NCI-H1694 treated with DMSO at 0.1 percent for 48 hours (cell line): ENCODE results near the gene RNPEPL1.
A peak's percentile ranks its signal among the peaks of the same experiment; 100 is the strongest.

Experiments used
- DNase-seq: peaks from one replicate; lab custom pipeline; 2025; lab: John Stamatoyannopoulos, UW

Gene RNPEPL1

DNA sequence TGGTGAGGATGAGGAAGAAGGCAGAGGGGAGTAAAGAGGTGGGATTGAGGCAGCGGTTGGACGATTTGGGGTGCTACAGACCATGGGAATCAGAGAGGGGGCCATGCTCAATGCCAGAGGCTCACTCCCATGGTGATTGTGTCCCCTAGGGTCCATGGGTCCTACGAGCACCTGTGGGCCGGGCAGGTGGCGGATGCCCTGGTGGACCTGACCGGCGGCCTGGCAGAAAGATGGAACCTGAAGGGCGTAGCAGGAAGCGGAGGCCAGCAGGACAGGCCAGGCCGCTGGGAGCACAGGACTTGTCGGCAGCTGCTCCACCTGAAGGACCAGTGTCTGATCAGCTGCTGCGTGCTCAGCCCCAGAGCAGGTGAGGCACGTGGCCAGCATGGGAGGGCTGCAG lies 23.5 kb downstream of the RNPEPL1 start:
- no peak for DNase-seq

GRCh38 chr2:240593026-240593702 lies 24.9 kb downstream of the RNPEPL1 start:
- DNase-seq = peak; percentile 96

GRCh38 chr2:240593703-240594451 lies 25.6 kb downstream of the RNPEPL1 start:
- no peak for DNase-seq

- DNase-seq = no peak
These were observed 26.5 kb downstream of the RNPEPL1 start for GRCh38 chr2:240594511-240595380.

DNA sequence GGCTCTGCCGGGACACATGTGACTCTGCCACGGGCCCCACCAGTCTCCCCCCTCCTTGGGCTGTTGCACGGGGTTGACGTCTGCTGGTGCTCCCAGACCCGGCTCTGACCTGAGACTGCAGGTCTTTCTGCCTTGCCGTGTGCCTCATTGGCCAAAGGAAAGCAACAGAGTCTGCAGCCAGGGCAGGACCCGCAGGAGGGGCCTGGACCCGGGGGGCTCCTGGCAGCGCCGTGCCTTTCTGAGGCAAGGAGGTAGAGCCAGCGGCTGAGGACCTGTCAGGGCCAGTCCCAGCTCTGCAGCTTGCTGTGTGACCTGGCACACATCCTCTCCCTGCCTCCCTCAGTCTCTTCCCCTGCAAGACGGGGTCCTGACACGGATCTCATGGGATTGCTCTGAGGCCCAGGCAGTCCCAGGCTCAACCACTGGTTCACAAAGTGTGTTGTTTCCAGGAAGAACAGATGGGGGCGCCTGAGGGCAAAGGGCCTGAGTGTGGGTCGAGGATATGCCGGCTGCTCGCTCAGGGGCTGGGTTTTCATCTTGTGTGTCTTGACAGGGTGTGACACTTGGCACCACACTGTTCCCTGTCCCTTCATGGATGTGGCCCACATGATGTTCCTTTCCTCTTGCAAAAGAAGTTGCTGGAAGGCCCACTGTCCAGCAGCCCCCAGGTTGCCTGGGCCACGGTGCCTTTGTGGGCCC lies 27.2 kb downstream of the RNPEPL1 start:
- DNase-seq = peak; percentile 55

- no peak for DNase-seq
These were observed 27.8 kb downstream of the RNPEPL1 start for GRCh38 chr2:240596080-240596460.

DNA sequence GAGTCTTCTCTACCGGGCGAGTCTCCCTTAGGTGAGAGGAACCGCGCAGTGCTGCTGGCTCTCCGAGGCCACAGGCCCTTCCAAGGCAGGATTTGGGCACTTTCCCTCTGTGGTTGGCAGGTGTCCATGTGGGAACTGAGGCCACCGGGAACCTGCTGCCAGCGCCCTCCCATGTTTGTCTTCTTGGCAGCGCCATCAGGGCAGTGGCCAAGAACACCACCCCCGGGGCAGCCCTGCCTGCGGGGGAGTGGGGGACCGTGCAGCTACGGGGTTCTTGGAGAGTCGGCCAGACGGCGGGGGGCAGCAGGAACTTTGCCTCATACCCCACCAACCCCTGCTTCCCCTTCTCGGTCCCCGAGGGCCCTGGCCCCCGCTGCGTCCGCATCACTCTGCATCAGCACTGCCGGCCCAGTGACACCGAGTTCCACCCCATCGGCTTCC lies 28.2 kb downstream of the RNPEPL1 start:
- no peak for DNase-seq

DNA sequence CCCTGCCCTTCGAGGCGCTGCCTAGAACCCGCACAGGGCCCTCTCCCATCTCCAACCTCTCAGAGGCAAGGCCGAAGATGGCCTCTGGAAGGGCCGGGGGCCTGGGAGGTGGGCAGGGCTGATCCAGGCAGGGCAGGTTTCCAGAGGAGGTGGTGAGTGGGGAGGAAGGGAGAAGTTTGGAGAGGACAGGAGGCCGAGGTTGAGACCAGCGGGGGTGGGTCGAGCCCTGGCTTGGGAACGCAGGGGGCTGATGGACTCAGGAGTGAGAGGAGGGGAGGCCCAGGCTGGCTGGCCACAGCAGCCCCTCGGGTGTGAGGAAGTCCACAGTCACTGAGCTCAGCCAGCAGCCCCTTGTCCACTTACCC lies 28.8 kb downstream of the RNPEPL1 start:
- DNase-seq = no peak

DNA sequence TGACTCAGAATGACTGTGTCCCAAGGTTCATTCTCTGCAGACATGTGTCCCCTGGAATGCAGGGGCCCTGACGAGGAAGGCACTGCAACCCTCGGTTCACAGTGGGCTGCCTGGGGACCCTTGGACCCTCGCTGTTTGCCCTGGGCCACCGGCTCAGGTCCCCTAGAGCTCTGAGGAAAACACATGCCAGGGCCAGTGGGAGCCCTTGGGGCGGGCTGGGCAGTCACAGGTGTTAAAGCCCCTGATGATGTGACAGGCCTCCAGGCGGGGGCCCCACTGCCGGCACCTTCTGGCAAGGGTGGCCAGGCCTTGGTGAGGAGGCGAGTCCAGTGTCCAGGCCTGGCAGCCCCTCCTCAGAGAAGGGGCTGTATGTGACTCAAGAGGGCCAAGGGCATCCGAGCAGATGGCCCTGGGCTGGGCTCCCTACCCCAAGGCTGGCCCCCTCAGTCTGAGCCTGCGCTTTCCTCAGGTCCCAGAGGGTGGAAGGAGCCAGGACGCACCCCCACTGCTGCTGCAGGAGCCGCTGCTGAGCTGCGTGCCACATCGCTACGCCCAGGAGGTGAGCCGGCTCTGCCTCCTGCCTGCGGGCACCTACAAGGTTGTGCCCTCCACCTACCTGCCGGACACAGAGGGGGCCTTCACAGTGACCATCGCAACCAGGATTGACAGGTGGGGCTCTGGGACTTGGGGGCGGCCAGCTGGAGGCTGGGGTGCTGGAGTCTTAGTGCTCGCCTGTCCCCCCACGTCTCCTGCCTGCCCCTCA lies 29.3 kb downstream of the RNPEPL1 start:
- DNase-seq = no peak

DNA sequence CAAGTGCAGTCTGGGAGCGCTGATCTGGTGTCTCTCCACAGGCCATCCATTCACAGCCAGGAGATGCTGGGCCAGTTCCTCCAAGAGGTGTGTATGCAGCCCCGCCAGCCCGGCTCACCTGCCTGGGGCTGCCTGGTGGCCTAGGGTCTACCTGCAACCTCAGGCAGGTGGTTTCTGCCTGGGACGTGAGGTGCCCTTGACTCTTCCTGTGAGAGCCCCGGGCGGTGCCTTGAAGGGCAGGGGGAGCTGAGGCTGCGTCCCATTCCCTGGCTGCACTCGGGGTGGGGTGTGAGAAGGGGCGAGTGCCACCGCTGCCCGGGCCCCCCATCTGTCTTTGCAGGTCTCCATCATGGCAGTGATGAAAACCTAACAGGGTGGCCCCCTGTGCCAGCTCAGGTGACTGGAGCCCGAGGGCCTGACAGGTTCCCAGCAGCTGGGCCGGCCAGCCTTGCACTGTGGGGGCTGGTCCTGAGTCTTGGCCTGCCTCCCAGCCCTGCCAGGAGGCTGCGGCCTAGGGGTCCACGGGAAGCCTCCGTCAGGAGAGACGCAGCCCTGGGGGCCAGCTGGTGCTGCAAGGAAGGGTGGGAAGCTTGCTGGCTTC lies 30.1 kb downstream of the RNPEPL1 start:
- no peak for DNase-seq

DNA sequence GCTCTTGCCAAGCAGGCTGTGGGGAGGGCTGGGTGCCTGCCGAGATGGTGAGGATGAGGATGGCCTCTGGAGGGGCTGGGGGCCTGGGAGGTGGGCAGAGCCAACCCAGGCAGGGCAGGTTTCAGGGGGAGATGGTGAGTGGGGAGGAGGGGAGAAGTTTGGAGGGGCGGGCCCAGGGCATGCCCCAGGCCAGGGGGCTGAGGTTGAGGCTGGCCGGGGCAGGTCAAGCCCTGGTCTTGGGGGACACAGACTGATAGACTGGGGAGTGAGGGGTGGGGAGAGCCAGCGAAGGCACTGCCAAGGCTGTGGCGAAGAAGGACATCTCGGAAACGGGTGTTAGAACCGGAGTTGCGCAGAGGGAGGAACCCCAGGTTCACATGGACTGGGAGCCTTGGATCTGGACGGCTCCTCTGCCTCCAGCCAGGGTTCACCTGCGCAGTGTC lies 30.9 kb downstream of the RNPEPL1 start:
- DNase-seq = no peak

- DNase-seq = no peak
These were observed 32.2 kb downstream of the RNPEPL1 start for GRCh38 chr2:240600451-240600961.

- no peak for DNase-seq
These were observed 33.0 kb downstream of the RNPEPL1 start for GRCh38 chr2:240601061-240601830.

- no peak for DNase-seq
These were observed 33.5 kb downstream of the RNPEPL1 start for GRCh38 chr2:240601831-240602160.

- no peak for DNase-seq
These were observed 34.2 kb downstream of the RNPEPL1 start for GRCh38 chr2:240602266-240603050.

DNA sequence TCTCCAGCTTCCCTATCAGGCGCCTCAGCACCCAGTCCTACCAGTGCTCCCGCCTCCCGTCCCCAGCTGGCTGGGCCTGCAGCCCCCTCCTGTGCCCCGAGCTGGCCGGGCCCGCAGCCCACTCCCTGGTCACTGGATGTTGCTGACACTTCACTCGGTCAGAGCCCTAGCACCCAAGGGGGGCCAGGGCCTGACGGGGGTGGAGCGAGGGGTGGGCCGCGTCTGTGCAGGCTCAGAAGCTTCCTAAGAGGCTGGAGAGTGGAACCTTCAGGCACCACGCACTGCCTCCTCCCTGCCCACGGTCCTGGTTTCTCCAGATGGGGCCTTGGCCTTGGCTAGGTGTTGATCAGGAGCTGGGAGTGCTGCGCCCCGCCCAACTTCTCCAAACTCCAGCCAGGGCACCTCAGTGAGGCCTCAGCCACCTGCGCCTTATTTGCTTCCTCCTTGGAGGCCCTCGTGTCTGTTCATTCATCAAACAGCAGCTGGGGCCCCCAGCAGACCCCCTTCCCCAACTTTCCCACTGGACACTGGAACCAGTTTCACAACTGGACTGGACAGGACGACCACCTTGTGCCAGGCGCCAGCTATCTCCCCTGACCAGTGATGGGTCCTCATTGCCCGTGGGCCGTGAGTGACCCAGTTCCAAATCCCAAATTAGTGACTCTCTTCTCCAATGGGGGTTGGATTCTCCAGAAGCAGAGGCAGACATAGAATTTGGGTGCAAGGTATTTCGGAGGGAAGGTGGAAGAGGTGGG lies 35.0 kb downstream of the RNPEPL1 start:
- no peak for DNase-seq

GRCh38 chr2:240603846-240604245 lies 35.6 kb downstream of the RNPEPL1 start:
- DNase-seq = no peak

DNA sequence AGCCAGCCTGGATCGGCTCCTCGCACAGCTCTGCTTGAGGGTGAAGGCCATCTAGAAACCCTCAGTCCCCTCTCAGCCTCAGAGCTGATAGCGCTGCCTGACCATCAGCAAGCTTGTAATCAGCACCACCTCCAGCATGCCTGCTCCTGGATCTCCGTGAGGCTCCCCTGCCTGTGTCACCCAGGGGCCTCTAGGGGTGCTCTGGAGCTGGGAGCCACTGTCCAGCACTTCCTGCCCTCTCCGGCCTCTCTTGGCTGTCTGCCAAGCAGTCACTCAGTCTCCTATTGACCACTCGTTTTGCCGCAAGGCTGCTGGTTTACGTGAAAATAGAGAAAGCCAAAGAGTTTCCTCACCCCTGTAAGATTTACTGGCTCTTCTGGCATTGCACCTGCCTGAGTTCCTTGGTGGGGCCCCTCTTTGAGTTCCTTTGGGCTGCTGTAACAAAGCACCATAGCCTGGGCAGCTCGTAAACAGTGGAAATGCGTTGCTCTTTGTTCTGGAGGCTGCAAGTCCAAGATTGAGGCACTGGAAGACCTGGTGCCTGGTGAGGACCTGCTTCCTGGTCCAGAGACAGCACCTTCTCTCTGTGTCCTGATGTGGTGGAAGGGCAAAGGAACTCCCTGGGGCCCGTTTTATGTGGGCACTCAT lies 36.1 kb downstream of the RNPEPL1 start:
- no peak for DNase-seq
